H9 (cell line): Measurements from ENCODE around the gene CRTAP. TPM values are rescaled to one million over a fixed set of nuclear protein-coding genes. Genes with fewer than 3 reads are reported as not detected.

Experiments used
- DNase-seq: peaks from one replicate; pipeline ENCODE4 v3.0.0-alpha.2; 2017
- H2AFZ ChIP-seq: one replicate; pipeline ENCODE4 v1.6.1; 2013; ENCODE audit warnings: mild to moderate bottlenecking, low read length, control low read depth, moderate library complexity
- H2AK5ac ChIP-seq: 2 replicates; pipeline ENCODE4 v1.6.1; 2013; ENCODE audit warnings: low read length, control low read depth, mixed read lengths; ENCODE audit not compliant: insufficient read length
- H2BK120ac ChIP-seq: one replicate; pipeline ENCODE4 v1.6.1; 2013; ENCODE audit warnings: low read depth, mild to moderate bottlenecking, low read length, control low read depth, inconsistent platforms; ENCODE audit not compliant: poor library complexity, severe bottlenecking
- H2BK12ac ChIP-seq: 2 replicates; pipeline ENCODE4 v1.6.1; 2013; ENCODE audit warnings: low read length, control low read depth, mixed read lengths, low read depth; ENCODE audit not compliant: insufficient read length
- H2BK15ac ChIP-seq: 2 replicates; pipeline ENCODE4 v1.6.1; 2013; ENCODE audit warnings: low read depth, low read length, control low read depth
- H2BK20ac ChIP-seq: one replicate; pipeline ENCODE4 v1.6.1; 2013; ENCODE audit warnings: low read depth, mild to moderate bottlenecking, low read length, control low read depth, inconsistent platforms; ENCODE audit not compliant: poor library complexity, severe bottlenecking
- H2BK5ac ChIP-seq: 2 replicates; pipeline ENCODE4 v1.6.1; 2013; ENCODE audit warnings: low read length, control low read depth, mixed read lengths; ENCODE audit not compliant: insufficient read length
- H3K14ac ChIP-seq: 2 replicates; pipeline ENCODE4 v1.6.1; 2013; ENCODE audit warnings: low read length, control low read depth; ENCODE audit not compliant: insufficient read depth
- H3K18ac ChIP-seq: 2 replicates; pipeline ENCODE4 v1.6.1; 2013; ENCODE audit warnings: low read depth, mild to moderate bottlenecking, mixed read lengths, low read length, control low read depth; ENCODE audit not compliant: insufficient read length
- H3K23ac ChIP-seq: 2 replicates; pipeline ENCODE4 v1.6.1; 2013; ENCODE audit warnings: low read length, control low read depth, mixed read lengths, low read depth; ENCODE audit not compliant: insufficient read length
- H3K23me2 ChIP-seq: 2 replicates; pipeline ENCODE4 v1.6.1; 2013; ENCODE audit warnings: low read depth, mild to moderate bottlenecking, mixed read lengths, low read length, control low read depth; ENCODE audit not compliant: insufficient read length, poor library complexity, severe bottlenecking
- H3K27ac ChIP-seq: 2 replicates; pipeline ENCODE4 v1.5.1; 2013; ENCODE audit warnings: low read length, control low read depth, mixed read lengths, low read depth; ENCODE audit not compliant: insufficient read length
- H3K27me3 ChIP-seq: 2 replicates; pipeline ENCODE4 v1.6.1; 2013; ENCODE audit warnings: low read length, control low read depth, inconsistent platforms; ENCODE audit not compliant: insufficient read depth
- H3K4ac ChIP-seq: 2 replicates; pipeline ENCODE4 v1.6.1; 2013; ENCODE audit warnings: low read depth, mild to moderate bottlenecking, control low read depth, inconsistent platforms, low read length, moderate library complexity
- H3K4me1 ChIP-seq: 2 replicates; pipeline ENCODE4 v1.6.1; 2013; ENCODE audit warnings: low read length, control low read depth, inconsistent platforms; ENCODE audit not compliant: insufficient read depth
- H3K4me2 ChIP-seq: 2 replicates; pipeline ENCODE4 v1.6.1; 2013; ENCODE audit warnings: low read length, control low read depth, mixed read lengths; ENCODE audit not compliant: insufficient read length, insufficient read depth
- H3K56ac ChIP-seq: 2 replicates; pipeline ENCODE4 v1.6.1; 2013; ENCODE audit warnings: low read depth, mild to moderate bottlenecking, mixed read lengths, low read length, control low read depth; ENCODE audit not compliant: insufficient read length
- H3K79me1 ChIP-seq: 2 replicates; pipeline ENCODE4 v1.6.1; 2013; ENCODE audit warnings: low read depth, mild to moderate bottlenecking, moderate library complexity, low read length, control low read depth, inconsistent platforms; ENCODE audit not compliant: insufficient read depth, poor library complexity, severe bottlenecking
- H3K79me2 ChIP-seq: 2 replicates; pipeline ENCODE4 v1.6.1; 2013; ENCODE audit warnings: low read length, control low read depth, inconsistent platforms; ENCODE audit not compliant: insufficient read depth
- H3K9ac ChIP-seq: 2 replicates; pipeline ENCODE4 v1.6.1; 2013; ENCODE audit warnings: low read length, control low read depth, mixed read lengths; ENCODE audit not compliant: insufficient read length; ENCODE audit errors: extremely low read depth
- H3K9me3 ChIP-seq: one replicate; pipeline ENCODE4 v1.6.1; 2013; ENCODE audit warnings: low read depth, low read length, inconsistent platforms; ENCODE audit not compliant: control insufficient read depth
- H3T11ph ChIP-seq: one replicate; pipeline ENCODE4 v1.6.1; 2013; ENCODE audit warnings: mild to moderate bottlenecking, low read length, control low read depth, inconsistent platforms
- H4K20me1 ChIP-seq: one replicate; pipeline ENCODE4 v1.6.1; 2013; ENCODE audit not compliant: control insufficient read depth, insufficient read length, insufficient read depth
- H4K5ac ChIP-seq: 2 replicates; pipeline ENCODE4 v1.6.1; 2013; ENCODE audit warnings: low read depth, mild to moderate bottlenecking, mixed read lengths, low read length, control low read depth; ENCODE audit not compliant: insufficient read length
- H4K8ac ChIP-seq: replicated peaks from 2 replicates; pipeline ENCODE4 v1.6.1; 2013; ENCODE audit warnings: low read length, control low read depth, mixed read lengths, low read depth; ENCODE audit not compliant: insufficient read length
- H4K91ac ChIP-seq: 2 replicates; pipeline ENCODE4 v1.6.1; 2013; ENCODE audit warnings: low read depth, mild to moderate bottlenecking, moderate library complexity, mixed read lengths, low read length, control low read depth; ENCODE audit not compliant: insufficient read length
- H3K27ac Mint-ChIP-seq, 3 experiments: 2 replicates in 2 of 3; 3 replicates in 1 of 3; pipeline ENCODE4 v1.8.0; 2020 to 2021; ENCODE audit warnings: mixed read lengths in 3 of 3, mild to moderate bottlenecking in 1 of 3, moderate library complexity in 1 of 3
- H3K27me3 Mint-ChIP-seq: 2 replicates; pipeline ENCODE4 v1.8.0; 2021; ENCODE audit warnings: low read depth, mild to moderate bottlenecking, moderate library complexity, mixed read lengths
- H3K36me3 Mint-ChIP-seq, 3 experiments: 2 replicates in 2 of 3; 3 replicates in 1 of 3; pipeline ENCODE4 v1.8.0; 2020 to 2021; ENCODE audit warnings: low read depth in 3 of 3, mixed read lengths in 3 of 3; ENCODE audit not compliant: insufficient read depth in 1 of 3
- H3K4me1 Mint-ChIP-seq, 2 experiments: 2 replicates each; pipeline ENCODE4 v1.8.0; 2020; ENCODE audit warnings: mixed read lengths in 2 of 2
- H3K4me3 Mint-ChIP-seq, 2 experiments: 2 replicates in 1 of 2; 3 replicates in 1 of 2; pipeline ENCODE4 v1.8.0; 2020 to 2021; ENCODE audit warnings: mild to moderate bottlenecking in 2 of 2, mixed read lengths in 2 of 2, moderate library complexity in 1 of 2
- H3K9me3 Mint-ChIP-seq, 2 experiments: 2 replicates in 1 of 2; 3 replicates in 1 of 2; pipeline ENCODE4 v1.8.0; 2020; ENCODE audit warnings: mild to moderate bottlenecking in 2 of 2, mixed read lengths in 2 of 2, moderate library complexity in 1 of 2
- CTCF ChIP-seq: fragments of 200-600 bp; sonication (generic); conservative IDR thresholded peaks from 3 replicates; pipeline ENCODE4 v1.8.0; 2021; ENCODE audit warnings: antibody characterized with exemption, mild to moderate bottlenecking
- WGBS: extraction: QIAGEN DNeasy Blood & Tissue Kit; methylation state at CpG from one replicate; pipeline ENCODE4 v1.1.7; 2013; ENCODE audit warnings: missing lambda C conversion rate, low lambda C conversion rate, mixed read lengths; ENCODE audit not compliant: insufficient read length; ENCODE audit errors: extremely low coverage; 5-methylcytosine and 5-hydroxymethylcytosine counted together
- total RNA-seq: library from RNA; stranded (reverse); gene quantifications from 2 replicates; pipeline ENCODE4 v1.2.1, GENCODE V29; 2021

The CRTAP gene
- total RNA-seq, 1 experiment from 2014 or later = 159 TPM

- Histone ChIP-seq H2BK12ac (no peak overlapping the region), H4K91ac (no peak overlapping the region), H3K27me3 (no peaks in the 10 kb centered on the region), H3K4me1 (no peaks in the 10 kb centered on the region), H2AK5ac (no peak overlapping the region), H3K9me3 (no peaks in the 10 kb centered on the region), H4K8ac (no peak overlapping the region), H2BK120ac (no peak overlapping the region), H3K79me2 (no peaks in the 10 kb centered on the region), H3K79me1 (no peaks in the 10 kb centered on the region), H3K23me2 (no peaks in the 10 kb centered on the region), H3K18ac (no peak overlapping the region), H3K4ac (no peak overlapping the region), H2BK5ac (no peak overlapping the region), H3K27ac (no peak overlapping the region), H3K56ac (no peak overlapping the region), H3T11ph (no peak overlapping the region), H2BK15ac (no peak overlapping the region), H3K14ac (no peak overlapping the region), H2AFZ (no peak overlapping the region), H2BK20ac (no peak overlapping the region), H3K23ac (no peak overlapping the region), H3K9ac (no peak overlapping the region), H4K5ac (no peak overlapping the region), H3K4me2 (no peak overlapping the region), H4K20me1 (no peaks in the 10 kb centered on the region)
- DNase-seq = no peak
- no peak for TF ChIP-seq CTCF
- H3K27me3 Mint-ChIP-seq = no peaks in the 10 kb centered on the region; the same call in none of the 2 replicates
- no peak overlapping the region for H3K27ac Mint-ChIP-seq
- H3K9me3 Mint-ChIP-seq = no peaks in the 10 kb centered on the region
- peaks cover 0 to 2% (median 2%) of the 10 kb centered on the region in 3 experiments; a peak in 3 of 7 replicates for H3K36me3 Mint-ChIP-seq
- H3K4me3 Mint-ChIP-seq = no peak overlapping the region
- H3K4me1 Mint-ChIP-seq = peaks cover 4% of the 10 kb centered on the region in 2 experiments; a peak in 2 of 4 replicates
- WGBS = no CpG with 5 or more reads among the region's 4 CpGs
These were observed 40.0 kb downstream of the CRTAP start for GRCh38 chr3:33153782-33154181.
